ENCODE results near the gene USHBP1. TPM values are rescaled to one million over a fixed set of nuclear protein-coding genes. Genes with fewer than 3 reads are reported as not detected.
"Not testable (repeated sequence)": the region's sequence is repeated elsewhere in the genome, so short reads cannot be mapped to it uniquely, and the experiment has no call there.

The USHBP1 gene
- total RNA-seq, 3 donors from 2014 or later: 0.52 to 2.6 (median 2.2) TPM

- ATAC-seq: no peak
- no peak overlapping the region for H3K4me3 ChIP-seq
- no peaks in the 10 kb centered on the region for H3K9me3 ChIP-seq
- peaks cover 15% of the 10 kb centered on the region for H3K4me1 ChIP-seq (ENCODE audit: low read depth)
- no peak for TF ChIP-seq CTCF (IDR thresholded peaks at IDR 0.05)
- DNase-seq: no peak
- intact Hi-C loops (cut with DNase I, micrococcal nuclease): loop anchor here (5.0 kb wide), 2 partner anchors 81 to 216 kb away; no protein-coding TSS in a partner anchor
- no peaks in the 10 kb centered on the region for H3K36me3 ChIP-seq (ENCODE audit: low read depth)
These were observed 19.0 kb upstream of the USHBP1 start for GRCh38 chr19:17283504-17283996.

- H3K9me3 ChIP-seq: no peaks in the 10 kb centered on the region
- intact Hi-C loops (cut with DNase I, micrococcal nuclease): loop anchor here (5.0 kb wide), 2 partner anchors 80 to 215 kb away; no protein-coding TSS in a partner anchor
- H3K4me1 ChIP-seq (ENCODE audit: low read depth): peaks cover 15% of the 10 kb centered on the region
- DNase-seq (peak; percentile 87 to 94 (median 90)), ATAC-seq (peak; percentile 99)
- peak; percentile 91 for TF ChIP-seq CTCF (IDR thresholded peaks at IDR 0.05)
- no peaks in the 10 kb centered on the region for H3K36me3 ChIP-seq (ENCODE audit: low read depth)
- H3K4me3 ChIP-seq: no peak overlapping the region
These were observed 18.1 kb upstream of the USHBP1 start for GRCh38 chr19:17282488-17283125.

GRCh38 chr19:17281391-17282304 lies 17.1 kb upstream of the USHBP1 start, which contains the start of gene ANKLE1:
TSS of gene ANKLE1 (plus strand) at chr19:17281901. CDS start at chr19:17281921, 20 bp downstream.
- Histone ChIP-seq H3K4me1 (ENCODE audit: low read depth) (peaks cover 15% of the 10 kb centered on the region), H3K9me3 (no peaks in the 10 kb centered on the region), H3K36me3 (ENCODE audit: low read depth) (no peaks in the 10 kb centered on the region), H3K4me3 (no peak within 1 kb of the TSS)
- peak; percentile 35 for ATAC-seq
- intact Hi-C loops (cut with DNase I, micrococcal nuclease): loop anchor here (5.0 kb wide), 2 partner anchors 79 to 214 kb away; no protein-coding TSS in a partner anchor
- DNase-seq: peak in 1 of 3 donors; percentile 69
- no peak for TF ChIP-seq CTCF (IDR thresholded peaks at IDR 0.05)

- H3K4me1 ChIP-seq (ENCODE audit: low read depth): peaks cover 15% of the 10 kb centered on the region
- ATAC-seq (no peak), DNase-seq (no peak)
- TF ChIP-seq CTCF (IDR thresholded peaks at IDR 0.05): no peak
- intact Hi-C loops (cut with DNase I, micrococcal nuclease): no loop called here
- H3K36me3 ChIP-seq (ENCODE audit: low read depth): no peaks in the 10 kb centered on the region
- no peaks in the 10 kb centered on the region for H3K9me3 ChIP-seq
- H3K4me3 ChIP-seq: no peak overlapping the region
These were observed 14.9 kb upstream of the USHBP1 start for GRCh38 chr19:17279436-17279835.

- DNase-seq (no peak), ATAC-seq (no peak)
- H3K36me3 ChIP-seq (ENCODE audit: low read depth): no peaks in the 10 kb centered on the region
- TF ChIP-seq CTCF (IDR thresholded peaks at IDR 0.05): no peak
- H3K4me1 ChIP-seq (ENCODE audit: low read depth): no peaks in the 10 kb centered on the region
- intact Hi-C loops (cut with DNase I, micrococcal nuclease): no loop called here
- no peak overlapping the region for H3K4me3 ChIP-seq
- no peaks in the 10 kb centered on the region for H3K9me3 ChIP-seq
These were observed 11.1 kb upstream of the USHBP1 start for GRCh38 chr19:17275441-17276175.

GRCh38 chr19:17274892-17275291 lies 10.3 kb upstream of the USHBP1 start:
- H3K4me3 ChIP-seq; H3K9me3 ChIP-seq; H3K36me3 ChIP-seq (ENCODE audit: low read depth); DNase-seq; ATAC-seq; intact Hi-C loops (cut with DNase I, micrococcal nuclease); H3K4me1 ChIP-seq (ENCODE audit: low read depth): not testable (repeated sequence)
